ENCODE results near the gene SEC14L3.

SEC14L3 gene

GRCh38 chr22:30472994-30473720, 1.3 kb upstream of the SEC14L3 start:
- no peak for ATAC-seq
- TF ChIP-seq OSR1 (CRISPR knock-in tag; IDR thresholded peaks at IDR 0.05) (no peak), TOX (CRISPR knock-in tag; IDR thresholded peaks at IDR 0.05; ENCODE audit: borderline replicate concordance) (no peak), SNAI2 (CRISPR knock-in tag; IDR thresholded peaks at IDR 0.05) (no peak), TCF4 (CRISPR knock-in tag; IDR thresholded peaks at IDR 0.05; ENCODE audit: borderline replicate concordance) (no peak), ISL1 (CRISPR knock-in tag; IDR thresholded peaks at IDR 0.05) (no peak)

DNA sequence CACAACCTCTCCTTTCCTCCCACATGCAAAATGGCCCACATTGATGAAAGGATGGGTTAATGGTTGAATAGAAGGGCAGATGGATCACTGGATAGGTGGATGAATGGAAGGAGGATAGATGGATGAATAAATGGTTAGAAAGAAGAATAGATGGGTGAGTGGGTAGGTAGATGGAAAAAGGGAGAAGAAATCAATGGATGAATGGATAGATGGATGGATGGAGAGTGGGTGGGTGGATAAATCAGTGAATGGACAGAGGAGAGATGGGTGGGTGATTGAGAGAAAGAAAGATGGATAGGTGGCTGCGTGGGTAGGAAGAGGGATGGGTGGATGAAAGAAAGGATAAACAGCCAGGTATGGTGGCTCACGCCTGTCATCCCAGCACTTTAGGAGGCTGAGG, 1.2 kb downstream of the SEC14L3 start:
- ATAC-seq: no peak
- TF ChIP-seq CSDC2 (CRISPR knock-in tag; IDR thresholded peaks at IDR 0.05) (no peak), OSR1 (CRISPR knock-in tag; IDR thresholded peaks at IDR 0.05) (no peak), PPARA (CRISPR knock-in tag; IDR thresholded peaks at IDR 0.05; ENCODE audit: borderline replicate concordance) (no peak), ZNF565 (CRISPR knock-in tag; conservative IDR thresholded peaks at IDR 0.05; ENCODE audit: low read depth) (no peak), ZNF8 (CRISPR knock-in tag; IDR thresholded peaks at IDR 0.05) (no peak), ARNTL (CRISPR knock-in tag; IDR thresholded peaks at IDR 0.05; ENCODE audit: borderline replicate concordance, low read depth) (no peak), CREB5 (CRISPR knock-in tag; IDR thresholded peaks at IDR 0.05; ENCODE audit: low read depth) (no peak), ZC3H10 (CRISPR knock-in tag; IDR thresholded peaks at IDR 0.05) (no peak), GLIS3 (CRISPR knock-in tag; IDR thresholded peaks at IDR 0.05) (no peak), BACH2 (CRISPR knock-in tag; IDR thresholded peaks at IDR 0.05; ENCODE audit: borderline replicate concordance) (no peak), ZFP3 (CRISPR knock-in tag; IDR thresholded peaks at IDR 0.05) (no peak), TCF4 (CRISPR knock-in tag; IDR thresholded peaks at IDR 0.05; ENCODE audit: borderline replicate concordance) (no peak), RARB (CRISPR knock-in tag; IDR thresholded peaks at IDR 0.05) (no peak), ISL1 (CRISPR knock-in tag; IDR thresholded peaks at IDR 0.05) (no peak)
- TF ChIP-seq, protein P1, sequence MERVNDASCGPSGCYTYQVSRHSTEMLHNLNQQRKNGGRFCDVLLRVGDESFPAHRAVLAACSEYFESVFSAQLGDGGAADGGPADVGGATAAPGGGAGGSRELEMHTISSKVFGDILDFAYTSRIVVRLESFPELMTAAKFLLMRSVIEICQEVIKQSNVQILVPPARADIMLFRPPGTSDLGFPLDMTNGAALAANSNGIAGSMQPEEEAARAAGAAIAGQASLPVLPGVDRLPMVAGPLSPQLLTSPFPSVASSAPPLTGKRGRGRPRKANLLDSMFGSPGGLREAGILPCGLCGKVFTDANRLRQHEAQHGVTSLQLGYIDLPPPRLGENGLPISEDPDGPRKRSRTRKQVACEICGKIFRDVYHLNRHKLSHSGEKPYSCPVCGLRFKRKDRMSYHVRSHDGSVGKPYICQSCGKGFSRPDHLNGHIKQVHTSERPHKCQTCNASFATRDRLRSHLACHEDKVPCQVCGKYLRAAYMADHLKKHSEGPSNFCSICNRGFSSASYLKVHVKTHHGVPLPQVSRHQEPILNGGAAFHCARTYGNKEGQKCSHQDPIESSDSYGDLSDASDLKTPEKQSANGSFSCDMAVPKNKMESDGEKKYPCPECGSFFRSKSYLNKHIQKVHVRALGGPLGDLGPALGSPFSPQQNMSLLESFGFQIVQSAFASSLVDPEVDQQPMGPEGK (CRISPR knock-in tag; IDR thresholded peaks at IDR 0.05; ENCODE audit: borderline replicate concordance): no peak
- TF ChIP-seq, protein P2, sequence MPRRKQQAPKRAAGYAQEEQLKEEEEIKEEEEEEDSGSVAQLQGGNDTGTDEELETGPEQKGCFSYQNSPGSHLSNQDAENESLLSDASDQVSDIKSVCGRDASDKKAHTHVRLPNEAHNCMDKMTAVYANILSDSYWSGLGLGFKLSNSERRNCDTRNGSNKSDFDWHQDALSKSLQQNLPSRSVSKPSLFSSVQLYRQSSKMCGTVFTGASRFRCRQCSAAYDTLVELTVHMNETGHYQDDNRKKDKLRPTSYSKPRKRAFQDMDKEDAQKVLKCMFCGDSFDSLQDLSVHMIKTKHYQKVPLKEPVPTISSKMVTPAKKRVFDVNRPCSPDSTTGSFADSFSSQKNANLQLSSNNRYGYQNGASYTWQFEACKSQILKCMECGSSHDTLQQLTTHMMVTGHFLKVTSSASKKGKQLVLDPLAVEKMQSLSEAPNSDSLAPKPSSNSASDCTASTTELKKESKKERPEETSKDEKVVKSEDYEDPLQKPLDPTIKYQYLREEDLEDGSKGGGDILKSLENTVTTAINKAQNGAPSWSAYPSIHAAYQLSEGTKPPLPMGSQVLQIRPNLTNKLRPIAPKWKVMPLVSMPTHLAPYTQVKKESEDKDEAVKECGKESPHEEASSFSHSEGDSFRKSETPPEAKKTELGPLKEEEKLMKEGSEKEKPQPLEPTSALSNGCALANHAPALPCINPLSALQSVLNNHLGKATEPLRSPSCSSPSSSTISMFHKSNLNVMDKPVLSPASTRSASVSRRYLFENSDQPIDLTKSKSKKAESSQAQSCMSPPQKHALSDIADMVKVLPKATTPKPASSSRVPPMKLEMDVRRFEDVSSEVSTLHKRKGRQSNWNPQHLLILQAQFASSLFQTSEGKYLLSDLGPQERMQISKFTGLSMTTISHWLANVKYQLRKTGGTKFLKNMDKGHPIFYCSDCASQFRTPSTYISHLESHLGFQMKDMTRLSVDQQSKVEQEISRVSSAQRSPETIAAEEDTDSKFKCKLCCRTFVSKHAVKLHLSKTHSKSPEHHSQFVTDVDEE (CRISPR knock-in tag; IDR thresholded peaks at IDR 0.05): no peak

DNA sequence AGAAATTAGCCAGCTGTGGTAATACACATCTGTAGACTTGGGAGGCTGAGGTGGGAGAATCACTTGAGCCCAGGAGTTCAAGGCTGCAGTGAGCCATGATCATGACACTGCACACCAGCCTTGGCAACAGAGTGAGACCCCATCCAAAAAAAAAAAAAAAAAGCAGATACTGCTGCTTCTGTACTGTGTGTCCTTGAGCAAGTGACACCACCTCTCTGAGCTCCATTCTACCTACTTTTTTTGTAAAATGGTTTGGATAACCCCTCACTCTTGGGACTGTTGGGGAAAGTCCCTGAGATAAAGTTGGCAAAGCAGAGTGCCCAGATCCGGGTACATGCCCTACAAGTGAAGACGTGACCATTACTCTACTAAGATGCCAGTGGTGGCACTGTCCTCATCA, 2.7 kb downstream of the SEC14L3 start:
- no peak for ATAC-seq
- TF ChIP-seq ARNTL (CRISPR knock-in tag; IDR thresholded peaks at IDR 0.05; ENCODE audit: borderline replicate concordance, low read depth) (no peak), CREB5 (CRISPR knock-in tag; IDR thresholded peaks at IDR 0.05; ENCODE audit: low read depth) (no peak), ISL1 (CRISPR knock-in tag; IDR thresholded peaks at IDR 0.05) (no peak), TCF4 (CRISPR knock-in tag; IDR thresholded peaks at IDR 0.05; ENCODE audit: borderline replicate concordance) (no peak), ZNF70 (CRISPR knock-in tag; IDR thresholded peaks at IDR 0.05) (no peak), TOX (CRISPR knock-in tag; IDR thresholded peaks at IDR 0.05; ENCODE audit: borderline replicate concordance) (no peak), ZFP3 (CRISPR knock-in tag; IDR thresholded peaks at IDR 0.05) (no peak), PPARA (CRISPR knock-in tag; IDR thresholded peaks at IDR 0.05; ENCODE audit: borderline replicate concordance) (no peak), ZC3H10 (CRISPR knock-in tag; IDR thresholded peaks at IDR 0.05) (no peak), CSRNP3 (CRISPR knock-in tag; IDR thresholded peaks at IDR 0.05) (no peak), ZFP30 (CRISPR knock-in tag; IDR thresholded peaks at IDR 0.05) (no peak), ZNF8 (CRISPR knock-in tag; IDR thresholded peaks at IDR 0.05) (no peak), OSR1 (CRISPR knock-in tag; IDR thresholded peaks at IDR 0.05) (no peak), BACH2 (CRISPR knock-in tag; IDR thresholded peaks at IDR 0.05; ENCODE audit: borderline replicate concordance) (no peak), ZNF565 (CRISPR knock-in tag; conservative IDR thresholded peaks at IDR 0.05; ENCODE audit: low read depth) (no peak)
- TF ChIP-seq, protein P1 (CRISPR knock-in tag; IDR thresholded peaks at IDR 0.05; ENCODE audit: borderline replicate concordance): no peak
- TF ChIP-seq, protein P2 (CRISPR knock-in tag; IDR thresholded peaks at IDR 0.05): no peak

Data from SK-N-SH treated with all-trans-retinoic acid at 6 μM for 48 hours (cell line).